8988T (cell line): Measurements from ENCODE around the gene NEBL.

Experiments
- DNase-seq: peaks from one replicate; pipeline ENCODE4 v3.0.0; 2011

NEBL gene

DNA sequence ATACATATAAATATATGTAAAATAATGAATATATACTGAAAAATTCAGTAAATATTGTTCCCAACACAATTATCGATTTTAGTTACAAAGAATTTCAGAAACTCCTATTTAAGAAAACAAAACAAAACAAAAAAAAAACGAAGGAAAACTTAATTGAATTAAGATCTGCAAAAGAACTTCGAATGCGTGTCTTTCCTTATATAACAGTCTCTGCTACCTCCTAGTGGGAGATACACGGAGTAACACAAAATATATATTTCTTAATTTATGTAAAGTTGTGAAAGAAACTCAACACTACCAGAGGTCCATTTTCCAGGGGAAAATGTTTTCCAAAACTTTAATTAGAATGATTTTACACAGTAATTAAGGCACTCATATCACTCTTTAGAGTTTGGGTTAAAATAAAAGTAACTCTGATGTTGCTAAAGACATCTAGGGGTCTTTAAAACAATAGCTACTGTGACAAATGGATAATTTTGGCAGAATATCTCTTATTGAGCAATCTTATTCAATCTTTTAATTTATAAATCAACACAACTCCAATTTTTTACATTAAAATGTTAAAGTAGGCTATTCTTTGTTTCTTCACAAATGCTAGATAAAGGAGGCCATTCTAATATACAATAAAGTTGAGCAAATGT is 41.6 kb downstream of the NEBL start:
- no peak for DNase-seq

DNA sequence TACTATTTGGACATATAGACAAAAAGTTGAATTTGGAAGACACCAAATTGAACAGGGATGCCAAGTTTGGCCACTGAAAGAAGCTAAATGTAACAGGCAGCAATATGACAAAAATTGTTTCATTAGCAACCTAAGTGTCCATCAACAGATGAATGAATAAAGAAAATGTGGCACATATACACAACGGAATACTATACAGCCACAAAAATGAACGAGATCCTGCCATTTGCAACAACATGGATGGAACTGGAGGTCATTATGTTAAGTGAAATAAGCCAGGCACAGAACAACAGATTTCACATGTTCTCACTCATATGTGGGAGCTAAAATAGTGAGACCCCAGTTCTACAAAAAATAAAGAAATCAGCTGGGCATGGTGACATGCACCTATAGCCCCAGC is 43.8 kb downstream of the NEBL start:
- DNase-seq = no peak

DNA sequence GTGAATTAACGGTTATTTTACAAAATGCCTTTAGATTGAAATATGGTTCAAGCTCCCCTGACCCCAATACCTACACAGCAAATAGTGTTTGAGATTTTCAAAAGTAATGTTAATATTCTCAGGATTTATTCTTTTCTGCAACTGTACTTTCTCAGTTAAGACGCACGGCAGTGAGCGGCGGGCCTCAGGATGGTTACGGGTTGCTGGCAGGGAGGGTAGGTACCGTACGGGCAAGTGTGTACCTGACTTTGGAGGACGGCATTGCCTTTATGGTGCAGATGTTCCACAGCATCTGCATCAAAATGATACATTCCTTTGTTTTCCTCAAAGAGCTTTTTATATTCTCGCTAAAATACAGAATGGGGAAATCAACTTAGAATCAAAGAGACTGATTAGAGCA is 44.8 kb downstream of the NEBL start:
- DNase-seq = no peak

DNA sequence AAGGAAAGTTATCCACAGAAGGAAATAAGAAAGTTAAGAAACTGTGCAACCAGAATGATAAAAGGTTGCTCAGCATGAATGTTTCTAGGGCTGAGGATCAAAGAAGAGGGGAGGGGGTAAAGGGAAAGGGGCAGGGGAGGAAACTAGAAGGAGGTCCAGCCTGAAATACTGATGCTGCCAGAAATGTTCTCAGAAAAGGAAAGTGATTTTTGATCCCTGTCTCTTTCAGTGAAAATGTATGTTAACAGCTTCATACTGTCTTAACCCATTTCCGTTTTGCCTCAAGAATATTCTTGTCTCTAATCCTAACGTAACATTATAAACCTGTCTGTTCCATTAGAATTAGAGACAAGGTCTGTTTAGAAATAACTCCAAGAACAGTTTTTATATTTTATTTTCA is 49.6 kb downstream of the NEBL start:
- no peak for DNase-seq

DNA sequence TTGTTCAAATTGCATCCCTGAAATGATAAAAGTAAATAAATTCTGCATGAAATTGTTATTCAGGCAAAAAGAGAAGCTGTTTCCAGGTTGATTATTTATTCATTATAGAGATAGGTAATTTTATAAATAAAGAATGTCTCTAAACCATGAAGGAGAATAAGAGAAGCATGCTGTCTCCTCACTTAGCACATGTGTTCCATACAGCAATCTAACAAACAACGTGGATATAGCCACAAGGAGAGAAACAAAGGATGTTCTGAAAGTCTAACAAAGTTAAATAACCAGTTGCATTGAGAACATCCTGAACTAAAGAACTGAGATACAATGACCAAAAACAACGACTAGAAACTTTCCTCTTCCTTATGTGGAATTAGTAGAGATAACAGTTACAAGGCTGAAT is 50.8 kb downstream of the NEBL start:
- no peak for DNase-seq

DNA sequence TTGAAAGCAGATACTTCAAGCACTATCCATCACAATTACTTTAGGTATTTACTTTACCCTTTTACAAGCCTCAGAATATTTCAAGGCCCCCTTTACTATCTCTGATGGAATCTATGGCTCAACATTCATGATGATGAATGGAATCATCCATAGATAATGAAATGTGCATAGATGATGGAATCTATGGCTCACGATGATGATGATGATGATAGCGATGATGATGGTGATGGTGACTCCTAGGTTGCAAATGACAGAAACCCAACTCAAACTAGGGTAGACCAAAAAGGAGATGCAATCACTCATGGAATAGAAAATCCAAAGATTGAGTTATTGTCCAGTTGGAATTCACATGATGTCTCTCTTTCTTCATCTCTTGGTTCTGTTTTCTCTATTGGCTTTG is 55.7 kb downstream of the NEBL start:
- no peak for DNase-seq

DNA sequence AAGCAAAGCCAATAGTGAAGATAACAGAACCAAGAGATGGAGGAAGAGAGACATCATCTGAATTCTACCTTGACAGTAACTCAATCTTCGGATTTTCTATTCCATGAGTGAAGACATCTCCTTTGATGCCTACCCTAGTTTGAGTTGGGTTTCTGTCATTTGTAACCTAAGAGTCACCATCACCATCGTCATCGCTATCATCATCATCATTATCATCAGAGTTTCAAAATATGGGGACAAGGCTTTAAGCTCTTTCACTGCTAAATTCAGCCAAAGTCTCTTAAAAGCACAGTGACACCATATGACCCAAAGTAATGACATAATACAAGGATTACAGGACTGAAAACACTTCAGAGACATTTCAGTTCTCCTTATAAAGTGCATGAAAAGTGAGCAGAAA is 57.2 kb downstream of the NEBL start:
- no peak for DNase-seq

DNA sequence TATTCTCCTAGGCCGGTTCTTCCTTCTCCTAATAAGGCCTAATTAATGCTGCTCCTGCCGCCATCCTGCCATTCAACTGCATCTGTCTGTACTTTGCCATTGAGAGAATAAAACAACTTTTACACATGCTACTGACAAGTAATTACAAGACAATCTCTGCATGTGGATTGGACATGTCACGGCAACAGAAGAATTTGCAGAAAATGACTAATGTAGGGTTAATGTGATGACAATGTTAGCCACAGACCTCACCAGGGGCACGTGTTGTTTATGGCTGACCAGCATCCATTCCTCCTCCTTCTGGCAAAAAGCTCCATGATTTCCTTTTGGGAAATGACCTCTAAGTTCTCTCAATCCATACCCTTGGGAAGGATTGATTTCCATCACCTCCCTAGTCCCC is 58.0 kb downstream of the NEBL start:
- no peak for DNase-seq

DNA sequence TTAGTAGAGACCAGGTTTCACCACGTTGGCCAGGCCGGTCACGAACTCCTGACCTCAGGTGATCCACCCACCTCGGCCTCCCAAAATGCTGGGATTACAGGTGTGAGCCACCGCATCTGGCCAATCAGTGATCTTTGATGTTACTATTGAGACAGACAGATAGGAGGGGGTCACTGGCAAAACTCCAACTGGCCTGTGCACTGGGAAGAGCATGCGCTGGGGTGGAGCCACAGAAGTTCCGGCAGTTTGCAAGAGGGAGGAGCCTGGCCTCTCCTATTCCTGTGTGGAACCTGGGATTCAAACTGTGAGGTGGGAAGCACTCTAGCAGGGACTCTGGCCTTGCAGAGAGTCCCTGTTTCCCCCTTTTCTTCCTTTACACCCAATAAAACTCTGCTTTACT is 60.7 kb downstream of the NEBL start:
- no peak for DNase-seq

DNA sequence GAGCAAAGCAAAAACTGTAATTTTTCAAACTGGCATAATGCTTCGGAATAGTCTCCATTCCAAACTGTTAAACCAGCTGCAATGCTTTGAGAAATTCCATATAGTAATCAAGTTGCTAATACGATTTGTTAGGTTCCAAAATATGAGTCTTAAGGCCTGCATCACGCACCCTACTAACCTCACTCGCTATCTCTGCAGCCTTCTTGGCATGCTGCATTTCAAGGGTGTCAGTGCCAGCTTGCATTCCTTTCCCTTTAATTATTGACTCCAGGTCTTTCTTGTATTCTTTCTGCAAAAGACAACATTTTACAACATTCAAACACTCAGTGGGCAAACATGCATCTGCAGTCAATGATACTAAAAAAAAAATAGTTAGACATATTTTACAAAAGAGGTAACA is 61.8 kb downstream of the NEBL start:
- no peak for DNase-seq

DNA sequence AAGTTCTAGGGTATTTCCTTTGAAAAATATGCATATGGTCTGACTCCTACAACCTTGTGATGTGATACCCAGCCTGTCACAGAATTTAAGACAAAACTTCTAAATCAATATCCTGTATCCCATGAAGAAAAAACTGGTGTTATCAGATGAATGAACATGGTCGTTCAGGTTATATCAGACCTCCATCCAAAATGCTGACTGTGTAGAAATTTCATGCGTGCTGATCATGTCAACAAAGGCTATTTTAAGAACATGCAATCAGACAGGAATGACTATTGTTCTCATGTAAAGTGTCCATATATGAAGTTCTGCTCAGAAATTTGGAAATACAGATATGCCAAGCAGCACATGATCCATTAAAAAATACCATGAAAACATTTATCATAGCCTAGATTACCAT is 62.3 kb downstream of the NEBL start:
- DNase-seq = no peak

DNA sequence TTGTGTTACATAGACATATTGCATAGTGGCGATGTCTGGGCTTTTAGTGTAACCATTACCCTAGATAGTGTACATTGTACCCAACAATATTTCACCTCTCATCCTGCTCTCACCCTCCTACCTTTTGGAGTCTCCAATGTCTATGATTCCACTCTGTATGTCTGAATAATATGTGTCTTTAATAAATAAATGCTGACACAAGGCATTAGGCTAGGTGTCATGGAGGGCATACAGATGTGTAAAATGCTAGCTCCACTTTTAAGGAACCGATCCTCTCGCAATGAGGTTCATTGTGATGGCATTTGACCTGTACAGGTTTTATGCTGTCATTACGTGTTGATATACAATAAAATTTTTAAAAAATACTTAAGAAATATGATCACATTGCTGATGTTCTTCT is 74.3 kb downstream of the NEBL start:
- no peak for DNase-seq

DNA sequence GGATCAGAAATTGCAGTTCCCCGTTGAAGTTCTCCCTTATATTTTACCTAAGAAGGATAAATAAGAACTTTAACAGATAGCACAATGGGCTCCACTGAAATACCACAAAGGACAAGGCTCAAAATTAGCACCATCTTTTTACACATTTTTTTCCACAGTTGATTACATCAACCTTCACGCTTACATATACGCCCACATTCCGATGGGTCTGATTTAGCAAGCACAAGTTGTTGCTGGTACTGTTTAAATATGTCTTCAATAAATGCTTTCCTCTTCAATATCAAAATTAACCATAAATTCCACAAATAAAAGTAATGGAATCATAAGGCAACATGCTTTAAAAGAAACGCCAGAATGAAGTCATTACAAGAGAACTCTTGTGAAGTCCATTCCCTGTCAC is 79.5 kb downstream of the NEBL start:
- DNase-seq = no peak

DNA sequence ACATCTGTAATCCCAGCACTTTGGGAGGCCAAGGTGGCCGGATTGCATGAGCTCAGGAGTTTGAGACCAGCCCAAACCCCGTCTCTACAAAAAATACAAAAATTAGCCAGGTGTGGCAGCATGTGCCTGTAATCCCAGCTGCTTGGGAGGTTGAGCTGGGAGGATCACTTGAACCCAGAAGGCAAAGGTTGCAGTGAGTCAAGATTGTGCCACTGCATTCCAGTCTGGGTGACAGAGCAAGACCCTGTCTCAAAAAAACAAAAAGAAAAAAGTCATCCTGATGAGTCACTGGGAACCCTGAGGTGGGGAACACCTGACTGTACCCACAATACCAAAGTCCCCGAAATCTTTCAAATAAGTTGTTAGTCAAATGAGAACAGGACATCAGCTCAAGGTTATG is 80.0 kb downstream of the NEBL start:
- DNase-seq = no peak

DNA sequence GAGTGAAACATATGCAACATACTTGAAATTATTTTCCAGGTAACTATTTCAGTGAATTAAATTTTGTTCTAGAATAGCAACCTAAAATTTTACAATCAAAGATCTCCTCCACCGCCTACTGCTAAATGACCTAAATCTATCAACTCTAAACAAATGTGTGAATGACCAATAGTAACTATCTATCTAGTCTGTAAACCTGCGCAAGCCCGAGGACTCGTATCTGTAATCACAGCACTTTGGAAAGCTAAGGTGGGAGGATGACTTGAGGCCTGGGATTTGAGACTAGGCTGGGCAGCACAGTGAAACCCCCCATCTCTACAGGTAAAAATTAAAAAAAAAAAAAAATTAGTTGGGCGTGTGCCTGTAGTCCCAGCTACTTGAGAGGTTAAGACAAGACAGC is 83.0 kb downstream of the NEBL start:
- no peak for DNase-seq

DNA sequence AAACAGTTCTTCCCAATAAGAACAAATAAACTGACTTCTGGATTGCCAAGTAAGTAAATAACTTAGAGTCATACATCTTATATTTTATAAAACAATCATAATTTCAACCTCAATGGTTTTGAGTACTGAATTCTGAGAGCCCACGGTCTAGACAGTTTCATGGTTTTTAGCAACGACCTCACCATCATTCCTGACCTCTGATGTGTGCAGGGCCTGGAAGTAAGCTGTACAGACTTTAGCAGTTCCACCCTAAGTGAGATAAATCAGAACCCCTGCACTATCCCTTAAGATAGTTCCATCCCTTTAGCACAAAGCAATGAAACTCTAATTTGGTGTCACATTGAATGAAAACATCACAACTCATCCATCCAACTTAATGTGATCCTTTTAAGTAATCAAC is 86.0 kb downstream of the NEBL start:
- no peak for DNase-seq

DNA sequence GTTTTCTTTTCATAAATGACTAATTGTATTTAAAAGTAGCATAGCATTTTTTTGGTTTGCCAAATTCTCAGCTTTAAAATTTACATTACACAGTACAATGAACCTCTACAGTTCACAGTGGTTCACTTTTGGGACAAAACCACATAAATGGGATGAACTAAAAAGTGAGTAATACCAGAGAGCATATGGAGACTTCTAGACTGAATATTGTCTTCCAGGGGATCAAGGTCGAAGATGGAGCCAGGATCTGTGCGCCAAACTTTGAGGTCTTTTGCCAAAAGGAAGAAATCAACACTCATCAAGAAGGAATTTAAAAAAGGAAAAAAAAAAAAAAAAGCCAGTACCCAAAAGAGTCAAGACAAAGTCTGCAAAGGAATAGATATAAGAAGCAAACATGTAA is 87.5 kb downstream of the NEBL start:
- DNase-seq = no peak

DNA sequence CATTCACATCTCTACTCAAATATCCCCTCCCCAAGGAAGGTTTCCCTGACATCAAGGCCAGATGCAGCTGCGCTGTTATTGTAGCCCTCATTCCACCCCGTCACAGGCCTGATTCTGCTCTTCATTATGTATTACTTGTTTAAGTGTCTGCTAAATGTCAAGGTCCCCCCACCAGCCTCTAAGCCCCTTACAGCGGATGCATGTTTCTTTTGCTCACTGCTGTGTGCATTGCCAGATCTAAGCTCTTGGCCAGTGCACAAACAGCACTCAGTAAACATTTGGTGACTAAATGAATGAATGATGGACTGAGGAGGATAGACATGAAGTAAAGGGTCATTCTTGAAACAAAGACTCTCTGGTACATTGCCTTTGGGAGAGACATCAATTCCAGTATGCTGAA is 90.6 kb downstream of the NEBL start:
- DNase-seq = no peak

DNA sequence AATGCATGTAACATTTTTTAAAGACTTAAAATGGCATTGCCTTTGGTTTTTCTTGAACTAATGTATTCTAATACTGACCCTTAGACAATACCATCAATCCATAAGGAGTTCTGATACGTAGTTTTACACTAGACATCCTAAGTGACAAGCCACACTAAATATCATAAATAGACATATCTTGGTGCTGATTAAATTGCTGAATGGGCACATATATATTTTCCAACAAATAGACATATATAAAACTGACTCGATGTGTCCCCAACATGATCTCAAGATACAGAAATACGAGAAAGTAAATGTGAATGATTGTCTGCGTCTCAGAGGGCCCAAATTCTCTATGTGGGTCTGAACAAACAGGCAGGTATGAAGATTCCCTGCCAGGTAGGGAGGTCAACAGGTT is 99.8 kb downstream of the NEBL start:
- DNase-seq = no peak

DNA sequence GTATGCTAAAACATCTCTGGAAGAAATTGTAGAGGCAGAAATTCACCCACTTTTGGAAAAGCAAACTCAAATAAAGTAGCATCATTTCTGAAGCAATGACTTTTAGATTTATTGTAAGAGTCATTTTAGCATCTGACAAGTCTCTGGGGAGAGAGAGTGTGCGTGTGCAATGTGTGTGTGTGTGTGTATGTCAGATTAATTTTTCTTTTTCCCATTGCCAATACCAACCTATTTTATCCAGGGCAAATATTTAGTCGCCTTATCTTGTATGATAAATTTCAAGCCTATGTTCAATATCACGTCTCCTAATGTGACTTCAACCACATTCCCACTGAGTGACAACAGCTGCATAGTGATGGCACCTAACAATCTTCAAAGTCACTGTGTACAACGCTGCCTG is 101.7 kb downstream of the NEBL start:
- no peak for DNase-seq

DNA sequence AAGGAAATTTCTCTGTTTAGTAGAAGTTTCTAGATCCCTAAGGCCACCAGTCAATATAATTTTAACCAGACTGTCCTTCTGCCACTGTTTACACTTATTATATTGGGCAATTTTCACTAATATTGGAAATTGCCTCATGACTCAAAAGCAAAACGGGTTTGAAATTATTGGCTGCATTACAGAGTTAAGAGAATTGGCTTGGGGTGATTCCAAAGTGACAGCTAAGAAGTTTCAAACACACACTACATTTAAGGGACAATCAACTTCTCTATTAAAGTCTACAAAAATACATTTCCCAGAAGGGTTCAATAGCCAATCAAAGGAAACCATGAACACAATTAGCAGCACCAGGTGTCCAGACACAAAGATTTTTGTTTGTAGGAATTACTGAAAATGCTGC is 111.9 kb downstream of the NEBL start:
- no peak for DNase-seq

DNA sequence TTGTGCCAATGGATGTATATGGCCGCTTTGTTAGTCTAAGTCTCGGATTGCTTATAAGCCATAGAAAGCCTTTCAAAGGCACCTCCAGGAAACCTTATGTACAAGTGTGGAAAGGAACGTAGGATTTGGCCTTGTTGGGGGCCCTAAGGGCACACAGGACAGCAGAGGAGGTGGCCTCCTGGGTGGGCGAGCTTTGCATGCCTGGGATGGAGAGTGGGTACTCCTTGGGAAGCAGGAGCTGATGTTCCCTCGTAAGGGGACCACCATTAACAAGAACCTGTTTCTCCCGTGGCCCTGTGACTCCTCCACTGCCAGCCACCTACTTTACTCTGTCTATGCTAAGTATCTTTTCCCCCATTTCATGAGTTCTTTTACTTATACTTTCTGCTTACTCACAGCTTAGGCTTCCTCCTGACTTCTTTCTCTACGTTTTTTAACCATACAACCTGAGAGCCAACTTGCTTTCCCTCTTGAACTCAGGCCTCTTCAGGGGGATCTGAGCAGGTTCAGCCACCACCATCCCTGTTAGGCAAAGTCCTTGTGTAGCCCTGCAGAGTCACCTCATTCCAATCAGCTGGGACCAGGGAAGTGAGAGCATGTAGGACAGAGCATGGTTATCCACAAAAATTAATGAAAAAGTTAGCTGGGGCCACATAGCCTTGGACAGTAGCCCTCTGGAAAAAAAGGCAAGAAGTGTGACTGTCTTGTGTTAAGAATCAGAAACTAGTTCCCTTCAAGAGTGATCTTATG is 118.9 kb downstream of the NEBL start:
- no peak for DNase-seq

DNA sequence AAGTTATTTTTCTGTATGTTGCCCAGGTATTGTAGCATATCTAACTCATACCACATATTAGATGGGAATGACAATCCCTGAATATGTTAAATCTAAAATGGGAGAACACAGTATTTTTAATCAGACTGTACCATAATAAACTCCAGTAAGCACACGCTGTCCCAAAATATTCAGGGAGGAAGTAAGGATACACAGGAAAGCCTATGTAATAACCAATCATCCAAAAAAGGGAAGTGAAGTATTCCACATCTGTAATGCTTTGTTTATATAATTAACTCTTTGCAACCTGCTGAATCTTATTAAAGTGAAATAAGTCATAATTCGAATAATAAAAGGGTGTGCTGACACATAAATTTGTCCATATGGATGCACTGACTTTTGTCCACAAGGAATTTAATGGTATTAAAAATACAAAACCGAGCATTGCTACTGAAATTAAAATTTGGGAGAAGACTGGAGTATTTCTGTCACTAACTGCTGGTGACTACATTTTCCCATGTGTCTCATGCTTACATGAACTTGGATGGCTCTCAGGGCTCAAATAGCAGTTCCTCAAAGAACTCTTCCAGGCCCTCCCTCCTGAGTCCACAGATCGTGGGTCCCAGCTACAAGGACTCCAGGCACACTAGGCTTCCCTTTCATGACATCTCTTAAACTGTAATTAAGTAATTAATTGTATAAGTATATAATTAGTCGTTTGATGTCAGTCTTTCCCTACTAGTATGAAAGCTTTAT is 120.6 kb downstream of the NEBL start:
- no peak for DNase-seq

DNA sequence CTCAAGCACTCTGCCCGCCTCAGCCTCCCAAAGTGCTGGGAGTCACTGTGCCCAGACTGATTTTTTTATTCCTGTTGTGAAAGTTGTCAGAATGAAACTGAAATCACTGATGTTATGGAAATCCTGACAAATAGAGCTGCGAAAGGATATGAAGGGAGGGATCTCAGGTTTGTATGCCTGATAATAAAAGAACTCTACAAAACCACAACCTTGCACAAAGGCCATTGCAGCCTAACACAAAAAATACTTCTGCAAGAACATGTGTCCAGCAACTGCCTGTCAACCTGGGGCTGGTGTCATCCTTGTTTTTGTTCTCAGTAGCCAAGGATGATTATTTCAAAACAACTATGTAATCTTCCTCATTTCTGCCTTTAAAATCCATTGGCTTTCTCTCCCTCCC is 126.1 kb downstream of the NEBL start:
- no peak for DNase-seq

DNA sequence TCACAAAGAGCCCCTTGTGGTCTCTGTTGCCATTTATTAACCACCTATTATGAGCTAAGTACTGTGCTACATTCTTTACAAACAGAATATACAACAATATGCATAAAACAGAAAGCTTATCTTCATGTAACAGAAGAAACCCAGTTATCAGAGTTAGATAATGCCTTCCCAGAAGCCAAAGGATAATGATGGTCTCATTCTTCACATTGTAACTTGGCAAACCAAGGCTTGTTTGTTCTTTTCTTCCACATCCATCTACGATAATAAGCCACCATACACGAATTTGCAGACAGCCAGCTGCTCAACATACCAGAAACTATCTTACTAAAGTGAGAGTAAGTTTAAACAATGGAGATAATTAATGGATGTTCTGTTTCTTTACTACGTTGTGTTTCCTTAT is 127.6 kb downstream of the NEBL start:
- no peak for DNase-seq
